ENCODE measurements around the gene MVP.
"Not testable (repeated sequence)": the region's sequence is repeated elsewhere in the genome, so short reads cannot be mapped to it uniquely, and the experiment has no call there.

Gene MVP

GRCh38 chr16:29820271-29820701 lies at the start of gene MVP:
MVP (plus strand) TSS chr16:29820462; CDS start chr16:29830550, 10,088 bp downstream.
- peak; percentile 72 for DNase-seq (ENCODE audit: low read depth)

GRCh38 chr16:29772330-29772729 lies 47.9 kb upstream of the MVP start:
- not testable (repeated sequence) for DNase-seq (ENCODE audit: low read depth)

GRCh38 chr16:29774730-29775129 lies 45.5 kb upstream of the MVP start:
- DNase-seq (ENCODE audit: low read depth): no peak

- DNase-seq (ENCODE audit: low read depth): no peak
These were observed 44.4 kb upstream of the MVP start for GRCh38 chr16:29775742-29776408.

GRCh38 chr16:29777576-29778350 lies 42.5 kb upstream of the MVP start, which contains the start of gene ZG16:
ZG16 (plus strand) TSS chr16:29778256; CDS start chr16:29779267, 1,011 bp downstream.
- no peak for DNase-seq (ENCODE audit: low read depth)

GRCh38 chr16:29779474-29779873 lies 40.8 kb upstream of the MVP start:
- DNase-seq (ENCODE audit: low read depth): no peak

GRCh38 chr16:29783094-29783953 lies 36.9 kb upstream of the MVP start:
- not testable (repeated sequence) for DNase-seq (ENCODE audit: low read depth)

- DNase-seq (ENCODE audit: low read depth): no peak
These were observed 36.1 kb upstream of the MVP start for GRCh38 chr16:29784157-29784556.

GRCh38 chr16:29784901-29785500 lies 35.3 kb upstream of the MVP start:
- DNase-seq (ENCODE audit: low read depth): peak; percentile 52

- DNase-seq (ENCODE audit: low read depth): not testable (repeated sequence)
These were observed 33.1 kb upstream of the MVP start for GRCh38 chr16:29787155-29787554.

- no peak for DNase-seq (ENCODE audit: low read depth)
These were observed 30.5 kb upstream of the MVP start for GRCh38 chr16:29789775-29790182.

GRCh38 chr16:29790183-29790948 lies 29.9 kb upstream of the MVP start, which contains the start of gene KIF22:
KIF22 (plus strand) TSS chr16:29790751; CDS start chr16:29790760, 9 bp downstream.
- DNase-seq (ENCODE audit: low read depth): peak; percentile 98

- no peak for DNase-seq (ENCODE audit: low read depth)
These were observed 29.1 kb upstream of the MVP start for GRCh38 chr16:29790949-29791844.

- DNase-seq (ENCODE audit: low read depth): no peak
These were observed 28.1 kb upstream of the MVP start for GRCh38 chr16:29791845-29792807.

- not testable (repeated sequence) for DNase-seq (ENCODE audit: low read depth)
These were observed 27.1 kb upstream of the MVP start for GRCh38 chr16:29793153-29793552.

- DNase-seq (ENCODE audit: low read depth): no peak
These were observed 26.0 kb upstream of the MVP start for GRCh38 chr16:29794231-29794710.

GRCh38 chr16:29802416-29802935 lies 17.8 kb upstream of the MVP start:
- no peak for DNase-seq (ENCODE audit: low read depth)

- DNase-seq (ENCODE audit: low read depth): no peak
These were observed 16.2 kb upstream of the MVP start for GRCh38 chr16:29804020-29804419.
